GM12891 (cell line): ENCODE data around the gene PIGQ.

Source experiments
- PAX5 ChIP-seq: IDR thresholded peaks from 2 replicates; pipeline ENCODE4 v1.6.1; 2011; ENCODE audit warnings: low read length, moderate library complexity, mild to moderate bottlenecking; ENCODE audit not compliant: insufficient read depth, severe bottlenecking
- POLR2A ChIP-seq: IDR thresholded peaks from 2 replicates; pipeline ENCODE4 v1.6.1; 2011; ENCODE audit warnings: low read depth, low read length, control low read depth
- POLR2AphosphoS5 ChIP-seq: IDR thresholded peaks from 2 replicates; pipeline ENCODE4 v1.6.1; 2011; ENCODE audit warnings: low read depth, low read length, control low read depth
- POU2F2 ChIP-seq: IDR thresholded peaks from 2 replicates; pipeline ENCODE4 v1.6.1; 2011; ENCODE audit warnings: low read depth, mild to moderate bottlenecking, control low read depth, low read length, moderate library complexity
- SPI1 ChIP-seq: IDR thresholded peaks from 2 replicates; pipeline ENCODE4 v1.6.1; 2011; ENCODE audit warnings: low read depth, low read length, control low read depth
- TAF1 ChIP-seq: IDR thresholded peaks from 2 replicates; pipeline ENCODE4 v1.6.1; 2011; ENCODE audit warnings: low read depth, low read length, control low read depth

GRCh38 chr16:578870-579405 lies 9.2 kb downstream of the PIGQ start:
- no peak for TF ChIP-seq TAF1
- TF ChIP-seq POLR2A = no peak
- no peak for TF ChIP-seq POLR2AphosphoS5
- no peak for TF ChIP-seq SPI1
- TF ChIP-seq POU2F2 = no peak
- no peak for TF ChIP-seq PAX5
